KOPT-K1 (cell line): Measurements from ENCODE around the gene GPR162.

ENCODE experiments used
- H3K27ac ChIP-seq: fragments of 200-600 bp; sonication (generic); 2 replicates; pipeline ENCODE4 v1.5.1; 2016; ENCODE audit warnings: antibody characterized with exemption, mild to moderate bottlenecking, low read depth, low read length; ENCODE audit not compliant: poor library complexity, severe bottlenecking
- H3K36me3 ChIP-seq: fragments of 200-600 bp; sonication (generic); 2 replicates; pipeline ENCODE4 v1.5.1; 2017; ENCODE audit warnings: antibody characterized with exemption, mild to moderate bottlenecking, low read length, moderate library complexity; ENCODE audit not compliant: insufficient read depth
- H3K9me3 ChIP-seq: fragments of 200-600 bp; sonication (generic); 2 replicates; pipeline ENCODE4 v1.5.1; 2017; ENCODE audit warnings: antibody characterized with exemption, low read length, mild to moderate bottlenecking; ENCODE audit not compliant: insufficient read depth, poor library complexity, severe bottlenecking

Gene GPR162

GRCh38 chr12:6834873-6835272 lies 13.3 kb downstream of the GPR162 start:
- H3K27ac ChIP-seq: no peak overlapping the region
- H3K36me3 ChIP-seq: no peaks in the 10 kb centered on the region
- no peaks in the 10 kb centered on the region for H3K9me3 ChIP-seq

GRCh38 chr12:6836851-6837250 lies 15.2 kb downstream of the GPR162 start:
- H3K36me3 ChIP-seq: no peaks in the 10 kb centered on the region
- no peaks in the 10 kb centered on the region for H3K9me3 ChIP-seq
- H3K27ac ChIP-seq: no peak overlapping the region

DNA sequence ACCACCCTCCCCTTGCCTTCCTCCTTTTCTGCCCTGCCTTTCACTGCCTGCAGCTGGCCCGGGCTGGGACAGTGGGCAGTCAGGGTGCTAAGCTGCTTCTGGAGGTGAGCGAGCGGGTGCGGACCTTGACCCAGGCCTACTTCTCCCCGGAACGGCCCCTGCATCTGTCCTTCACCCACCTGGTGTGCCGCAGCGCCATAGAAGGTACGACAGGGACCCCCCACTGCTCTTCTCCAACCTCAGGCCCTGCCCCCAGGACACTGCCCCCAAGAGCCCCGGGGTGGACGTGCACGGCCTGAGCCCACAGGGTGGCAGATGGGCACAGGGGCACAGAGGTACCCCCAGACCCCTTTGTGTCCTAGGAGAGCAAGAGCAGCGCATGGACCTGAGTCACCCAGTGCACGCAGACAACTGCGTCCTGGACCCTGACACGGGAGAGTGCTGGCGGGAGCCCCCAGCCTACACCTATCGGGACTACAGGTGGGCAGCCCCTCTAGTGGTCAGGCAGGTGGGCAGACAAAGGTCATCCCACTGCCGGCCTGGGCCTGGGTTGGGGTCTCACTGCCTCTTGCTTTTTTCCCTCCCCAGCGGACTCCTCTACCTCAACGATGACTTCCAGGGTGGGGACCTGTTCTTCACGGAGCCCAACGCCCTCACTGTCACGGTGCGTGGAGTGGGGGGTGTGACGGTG lies 15.9 kb downstream of the GPR162 start:
- Histone ChIP-seq H3K27ac (no peak overlapping the region), H3K9me3 (no peaks in the 10 kb centered on the region), H3K36me3 (no peaks in the 10 kb centered on the region)

DNA sequence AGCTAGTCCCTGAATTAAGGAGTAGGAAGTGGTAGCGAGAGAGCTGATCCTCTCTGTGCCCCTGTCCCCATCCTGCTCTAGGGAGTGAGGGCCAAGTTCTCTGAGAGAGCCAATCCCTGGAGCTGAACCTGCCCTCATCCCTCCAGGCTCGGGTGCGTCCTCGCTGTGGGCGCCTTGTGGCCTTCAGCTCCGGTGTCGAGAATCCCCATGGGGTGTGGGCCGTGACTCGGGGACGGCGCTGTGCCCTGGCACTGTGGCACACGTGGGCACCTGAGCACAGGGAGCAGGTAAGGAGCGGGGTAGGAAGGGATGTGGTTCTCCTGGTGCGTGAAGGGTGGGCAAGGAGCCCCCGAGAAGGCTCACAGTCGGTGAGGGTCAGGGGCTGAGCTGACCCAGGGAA lies 17.2 kb downstream of the GPR162 start:
- Histone ChIP-seq H3K9me3 (no peaks in the 10 kb centered on the region), H3K36me3 (no peaks in the 10 kb centered on the region), H3K27ac (no peak overlapping the region)

DNA sequence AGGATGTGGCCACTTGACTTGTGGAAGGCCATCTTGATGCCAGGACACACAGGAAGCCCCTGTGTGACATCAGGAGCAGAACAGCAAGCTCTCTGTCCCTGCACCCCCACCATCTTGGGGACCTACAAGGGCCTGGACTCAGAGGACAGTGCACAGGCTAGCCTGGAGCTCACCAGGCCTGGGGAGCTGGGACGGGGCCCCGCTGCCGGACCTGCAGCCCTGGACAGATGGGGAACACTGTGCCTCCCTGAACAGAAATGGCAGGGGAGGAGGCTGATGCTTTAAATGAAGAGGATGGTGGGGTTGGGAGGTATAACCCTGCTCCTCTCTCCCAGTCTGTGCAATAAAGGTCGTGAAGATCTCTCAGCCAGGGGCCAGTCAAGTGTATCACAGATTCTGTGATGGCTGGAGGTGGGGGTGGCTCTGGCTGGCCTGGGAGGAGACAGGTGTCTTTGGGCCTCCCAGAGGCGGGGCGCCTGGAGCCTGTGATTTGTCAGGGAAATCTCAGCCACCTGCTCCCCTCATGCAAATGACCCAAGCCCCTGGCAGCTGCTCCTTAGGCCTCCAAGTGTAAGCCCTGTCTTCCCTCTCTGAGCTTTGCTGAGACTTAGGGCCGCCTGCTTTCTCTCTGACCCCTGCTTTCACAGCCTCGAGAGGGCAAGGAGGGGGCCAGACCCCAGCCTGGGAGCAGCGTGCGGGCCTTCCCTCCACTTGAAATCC lies 18.0 kb downstream of the GPR162 start:
- no peak overlapping the region for H3K27ac ChIP-seq
- H3K36me3 ChIP-seq: no peaks in the 10 kb centered on the region
- H3K9me3 ChIP-seq: no peaks in the 10 kb centered on the region

DNA sequence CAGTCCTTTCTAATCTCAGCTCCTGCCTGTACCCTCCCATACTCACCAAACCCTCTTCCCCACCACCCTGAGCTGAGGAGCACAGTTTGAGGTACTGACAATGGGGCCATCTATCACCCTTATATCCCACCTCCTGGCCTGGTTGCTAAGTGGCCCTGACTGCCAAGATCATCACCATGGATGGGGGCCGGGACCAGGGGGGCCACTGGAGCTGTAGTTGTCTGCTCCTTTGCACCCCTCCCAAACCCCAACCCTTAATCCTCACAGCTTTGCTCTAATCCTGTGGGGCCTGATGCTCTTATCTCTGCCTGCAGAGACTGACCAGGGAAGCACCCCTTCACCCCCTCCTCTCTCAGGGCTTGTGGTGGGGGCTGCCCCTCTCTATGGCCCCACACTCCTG lies 18.7 kb downstream of the GPR162 start:
- Histone ChIP-seq H3K9me3 (no peaks in the 10 kb centered on the region), H3K36me3 (peaks cover 5% of the 10 kb centered on the region; the same call in 1 of the 2 replicates), H3K27ac (no peak overlapping the region)

- Histone ChIP-seq H3K9me3 (no peaks in the 10 kb centered on the region), H3K36me3 (peaks cover 11% of the 10 kb centered on the region; the same call in 1 of the 2 replicates), H3K27ac (no peak within 1 kb of the TSS)
These were observed 19.3 kb downstream of the GPR162 start, which contains the start of gene GNB3 for GRCh38 chr12:6840761-6841515. GNB3 (plus strand) TSS chr12:6840925; CDS start chr12:6841288, 363 bp downstream.

GRCh38 chr12:6842075-6842474 lies 20.5 kb downstream of the GPR162 start:
- Histone ChIP-seq H3K9me3 (no peaks in the 10 kb centered on the region), H3K36me3 (peaks cover 22% of the 10 kb centered on the region), H3K27ac (no peak overlapping the region)

DNA sequence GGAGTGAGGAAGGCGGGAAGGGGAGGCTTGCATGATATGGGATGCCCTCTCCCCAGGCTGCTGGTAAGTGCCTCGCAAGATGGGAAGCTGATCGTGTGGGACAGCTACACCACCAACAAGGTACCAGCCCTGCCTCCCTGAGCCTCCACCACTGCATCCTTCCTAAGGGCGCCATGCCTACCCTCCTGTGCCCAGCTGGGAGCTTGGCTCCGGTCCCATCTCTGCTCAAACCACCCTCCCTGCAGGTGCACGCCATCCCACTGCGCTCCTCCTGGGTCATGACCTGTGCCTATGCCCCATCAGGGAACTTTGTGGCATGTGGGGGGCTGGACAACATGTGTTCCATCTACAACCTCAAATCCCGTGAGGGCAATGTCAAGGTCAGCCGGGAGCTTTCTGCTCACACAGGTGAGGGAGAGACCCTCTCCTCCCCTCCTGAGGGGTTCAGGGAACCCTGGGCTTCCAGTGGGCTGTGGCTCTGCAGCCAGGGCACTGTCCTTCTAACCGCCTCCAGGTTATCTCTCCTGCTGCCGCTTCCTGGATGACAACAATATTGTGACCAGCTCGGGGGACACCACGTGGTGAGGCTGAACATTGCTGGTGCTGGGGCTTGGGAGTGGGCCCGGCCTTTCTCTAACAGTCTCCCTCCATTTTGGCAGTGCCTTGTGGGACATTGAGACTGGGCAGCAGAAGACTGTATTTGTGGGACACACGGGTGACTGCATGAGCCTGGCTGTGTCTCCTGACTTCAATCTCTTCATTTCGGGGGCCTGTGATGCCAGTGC lies 21.7 kb downstream of the GPR162 start:
- Histone ChIP-seq H3K9me3 (no peaks in the 10 kb centered on the region), H3K27ac (no peak overlapping the region), H3K36me3 (peaks cover 35% of the 10 kb centered on the region)

- Histone ChIP-seq H3K27ac (no peak overlapping the region), H3K36me3 (peaks cover 55% of the 10 kb centered on the region), H3K9me3 (no peaks in the 10 kb centered on the region)
These were observed 23.8 kb downstream of the GPR162 start for GRCh38 chr12:6845395-6845794.

GRCh38 chr12:6846316-6846869 lies 24.8 kb downstream of the GPR162 start:
- H3K9me3 ChIP-seq: no peaks in the 10 kb centered on the region
- H3K27ac ChIP-seq: no peak overlapping the region
- peaks cover 55% of the 10 kb centered on the region for H3K36me3 ChIP-seq

- no peaks in the 10 kb centered on the region for H3K9me3 ChIP-seq
- H3K36me3 ChIP-seq: peaks cover 55% of the 10 kb centered on the region
- H3K27ac ChIP-seq: no peak overlapping the region
These were observed 26.1 kb downstream of the GPR162 start for GRCh38 chr12:6847676-6848075.

DNA sequence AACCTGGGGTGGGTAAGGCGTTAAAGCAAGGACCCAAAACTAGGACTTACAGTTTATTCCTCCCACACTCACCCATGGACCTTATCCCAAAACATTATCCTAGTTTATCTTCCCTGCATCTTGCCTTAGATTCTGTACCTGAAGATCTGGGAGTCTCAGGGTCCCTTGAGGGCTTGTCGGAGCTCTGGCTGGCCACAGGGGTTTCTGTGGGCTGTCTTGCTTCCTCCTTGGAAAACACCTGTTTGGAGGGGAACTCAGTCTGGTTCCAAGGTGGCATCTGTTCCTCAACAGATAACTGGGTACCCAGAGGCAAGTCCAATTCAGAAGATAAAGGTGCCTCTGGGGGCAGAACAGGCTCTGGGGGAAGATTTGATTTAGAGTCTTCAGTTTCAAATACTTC lies 27.8 kb downstream of the GPR162 start:
- peak overlapping the region; percentile 80 for H3K27ac ChIP-seq
- H3K36me3 ChIP-seq: peaks cover 63% of the 10 kb centered on the region
- no peaks in the 10 kb centered on the region for H3K9me3 ChIP-seq

DNA sequence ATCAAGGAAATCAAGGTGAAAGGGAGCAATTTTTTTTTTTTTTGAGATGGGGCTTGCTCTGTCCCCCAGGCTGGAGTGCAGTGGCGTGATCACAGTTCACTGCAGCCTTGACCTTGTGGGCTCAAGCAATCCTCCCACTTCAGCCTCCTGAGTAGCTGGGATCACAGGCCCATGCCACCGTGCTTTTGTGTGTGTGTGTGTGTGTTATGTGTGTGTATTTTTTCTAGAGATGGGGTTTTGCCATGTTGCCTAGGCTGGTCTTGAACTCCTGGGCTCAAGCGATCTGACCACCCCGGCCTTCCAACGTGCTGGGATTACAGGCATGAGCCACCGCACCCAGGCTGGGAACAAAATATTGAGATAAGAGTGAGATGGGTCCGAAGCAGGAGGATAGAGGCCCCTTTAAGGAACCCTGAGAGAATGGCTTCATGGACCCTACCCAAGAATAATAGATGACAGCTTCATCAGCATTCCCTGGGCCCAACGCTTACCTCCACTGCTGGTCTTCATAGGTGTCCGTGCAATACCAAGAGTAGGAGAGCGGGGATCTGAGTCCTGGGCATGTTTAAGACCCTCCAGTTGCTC lies 28.4 kb downstream of the GPR162 start:
- Histone ChIP-seq H3K27ac (peak overlapping the region; percentile 80), H3K36me3 (peaks cover 67% of the 10 kb centered on the region), H3K9me3 (no peaks in the 10 kb centered on the region)
